K562 (cell line): Measurements from ENCODE around the gene RNF115. TPM values are rescaled to one million over a fixed set of nuclear protein-coding genes. Genes with fewer than 3 reads are reported as not detected.
A peak's percentile ranks its signal among the peaks of the same experiment; 100 is the strongest.

Source experiments
- ATF7 ChIP-seq: fragments of 450-650 bp; IDR thresholded peaks from 2 replicates; pipeline ENCODE4 v1.7.1; 2014; ENCODE audit warnings: mild to moderate bottlenecking, moderate library complexity
- CTBP1 ChIP-seq: fragments of 450-650 bp; IDR thresholded peaks from 2 replicates; pipeline ENCODE4 v1.6.1; 2016; ENCODE audit warnings: borderline replicate concordance
- E2F1 ChIP-seq: sonication (generic); formaldehyde crosslinking; IDR thresholded peaks from 2 replicates; pipeline ENCODE4 v1.8.1; 2023; ENCODE audit warnings: mild to moderate bottlenecking, missing genetic modification reagents, moderate library complexity
- FIP1L1 ChIP-seq: fragments of 200-400 bp; formaldehyde crosslinking; IDR thresholded peaks from 2 replicates; pipeline ENCODE4 v1.6.1; 2018; ENCODE audit warnings: mild to moderate bottlenecking, low read depth, low read length; ENCODE audit not compliant: poor library complexity, severe bottlenecking
- GTF2E2 ChIP-seq: fragments of 200-800 bp; sonication (Bioruptor generic); IDR thresholded peaks from 2 replicates; pipeline ENCODE4 v1.6.1; 2016; ENCODE audit warnings: missing genetic modification characterization, missing compliant biosample characterization
- GTF2F1 ChIP-seq: IDR thresholded peaks from 2 replicates; pipeline ENCODE4 v1.6.1; 2011; ENCODE audit warnings: low read depth, low read length, improper control_type of control experiment
- HMGN3 ChIP-seq: IDR thresholded peaks from 2 replicates; pipeline ENCODE4 v1.6.1; 2011; ENCODE audit warnings: borderline replicate concordance, low read depth, mild to moderate bottlenecking, mixed read lengths, low read length; ENCODE audit not compliant: insufficient read length; ENCODE audit errors: extremely low read depth
- KAT7 ChIP-seq: sonication (generic); formaldehyde crosslinking; IDR thresholded peaks from 2 replicates; pipeline ENCODE4 v1.8.0; 2022; ENCODE audit warnings: missing genetic modification reagents, mild to moderate bottlenecking, borderline replicate concordance
- NR2C2 ChIP-seq, 2 experiments: fragments of 200-800 bp in 1 of 2; sonication (Bioruptor generic) in 1 of 2; sonication (generic) in 1 of 2; formaldehyde crosslinking in 1 of 2; IDR thresholded peaks; 2 replicates each; pipeline versions ENCODE4 v1.6.1 to v1.8.0; 2016 to 2022; ENCODE audit warnings: mild to moderate bottlenecking in 1 of 2, missing compliant biosample characterization in 1 of 2, missing genetic modification characterization in 1 of 2, missing genetic modification reagents in 1 of 2
- PRMT5 ChIP-seq: sonication (generic); formaldehyde crosslinking; IDR thresholded peaks from 2 replicates; pipeline ENCODE4 v1.5.0; 2020; ENCODE audit warnings: missing genetic modification reagents
- RAD21 ChIP-seq, 2 experiments: fragments of 250-450 bp in 1 of 2; fragments of 450-650 bp in 1 of 2; sonication (Bioruptor Pico) in 1 of 2; formaldehyde crosslinking in 1 of 2; IDR thresholded peaks in 1 of 2; conservative IDR thresholded peaks in 1 of 2; 2 replicates each; pipeline versions ENCODE4 v1.4.0 to v1.8.0; 2020 to 2022; ENCODE audit warnings: mild to moderate bottlenecking in 2 of 2, moderate library complexity in 1 of 2
- RBM14 ChIP-seq: fragments of 200-400 bp; formaldehyde crosslinking; IDR thresholded peaks from 2 replicates; pipeline ENCODE4 v1.6.1; 2018; ENCODE audit warnings: low read depth, mild to moderate bottlenecking, low read length, moderate library complexity, borderline replicate concordance; ENCODE audit not compliant: insufficient read depth
- SMAD4 ChIP-seq: fragments of 250-450 bp; sonication (Bioruptor Pico); conservative IDR thresholded peaks from 2 replicates; pipeline ENCODE4 v1.8.0; 2021; ENCODE audit warnings: inconsistent platforms, mild to moderate bottlenecking, moderate library complexity
- TAF7 ChIP-seq: fragments of 450-650 bp; IDR thresholded peaks from 2 replicates; pipeline ENCODE4 v1.6.1; 2016; ENCODE audit warnings: missing genetic modification characterization, missing compliant biosample characterization
- TEAD1 ChIP-seq, 2 experiments: fragments of 450-650 bp in 1 of 2; sonication (generic) in 1 of 2; formaldehyde crosslinking; IDR thresholded peaks; 2 replicates each; pipeline versions ENCODE4 v1.4.0 to v1.8.0; 2020 to 2022; ENCODE audit warnings: mild to moderate bottlenecking in 2 of 2, missing genetic modification reagents in 1 of 2
- ZFX ChIP-seq: sonication (generic); formaldehyde crosslinking; IDR thresholded peaks from 2 replicates; pipeline ENCODE4 v1.8.0; 2022; ENCODE audit warnings: mild to moderate bottlenecking, missing genetic modification reagents, moderate library complexity
- ZNF24 ChIP-seq: fragments of 450-650 bp; IDR thresholded peaks from 2 replicates; pipeline ENCODE4 v1.6.1; 2016
- ZNF398 ChIP-seq: fragments of 250-450 bp; sonication (Bioruptor Pico); IDR thresholded peaks from 2 replicates; pipeline ENCODE4 v1.8.0; 2021; ENCODE audit warnings: moderate library complexity, mild to moderate bottlenecking, inconsistent platforms
- ZNF583 ChIP-seq: fragments of 250-450 bp; sonication (Bioruptor Pico); IDR thresholded peaks from 2 replicates; pipeline ENCODE4 v1.4.0; 2020
- ZNF766 ChIP-seq: fragments of 200-800 bp; sonication (Bioruptor generic); conservative IDR thresholded peaks from 2 replicates; pipeline ENCODE4 v1.6.1; 2016; ENCODE audit warnings: missing genetic modification characterization, missing compliant biosample characterization
- polyA plus RNA-seq, 8 experiments: library from polyadenylated mRNA; depleted of rRNA in 4 of 8; stranded (reverse) in 5 of 8; unstranded in 3 of 8; fragments of >200 nt; fragmentation: Nextera tagmentation in 2 of 8; fragmentation: Illumina TruSeq in 1 of 8; extraction: Ambion mirVana in 2 of 8; extraction: Trizol in 1 of 8; gene quantifications; 2 replicates each; pipeline versions ENCODE4 v1.2.1 to v1.2.3, GENCODE V29; 2011 to 2014; ENCODE audit warnings: inconsistent platforms in 1 of 8, missing spikeins in 1 of 8
- total RNA-seq, 7 experiments: library from RNA; depleted of rRNA in 6 of 7; stranded (reverse); fragments of >200 nt in 6 of 7; fragmentation: Illumina TruSeq in 2 of 7; extraction: Trizol in 2 of 7; gene quantifications; 2 replicates each; pipeline versions ENCODE4 v1.2.1 to v1.2.3, GENCODE V29; 2011 to 2021; ENCODE audit warnings: low replicate concordance in 1 of 7
- TF ChIP-seq, protein P1 (sequence below): sonication (generic); formaldehyde crosslinking; IDR thresholded peaks from 2 replicates; pipeline ENCODE4 v1.8.1; 2023; ENCODE audit warnings: mild to moderate bottlenecking, missing genetic modification reagents

RNF115 gene
- total and polyA plus RNA-seq, 9 of the 15 experiments (the other 6 are each of a cell fraction or from before 2014, with no cell fraction given), result 1.9 to 14.3 (median 9.5) TPM

DNA sequence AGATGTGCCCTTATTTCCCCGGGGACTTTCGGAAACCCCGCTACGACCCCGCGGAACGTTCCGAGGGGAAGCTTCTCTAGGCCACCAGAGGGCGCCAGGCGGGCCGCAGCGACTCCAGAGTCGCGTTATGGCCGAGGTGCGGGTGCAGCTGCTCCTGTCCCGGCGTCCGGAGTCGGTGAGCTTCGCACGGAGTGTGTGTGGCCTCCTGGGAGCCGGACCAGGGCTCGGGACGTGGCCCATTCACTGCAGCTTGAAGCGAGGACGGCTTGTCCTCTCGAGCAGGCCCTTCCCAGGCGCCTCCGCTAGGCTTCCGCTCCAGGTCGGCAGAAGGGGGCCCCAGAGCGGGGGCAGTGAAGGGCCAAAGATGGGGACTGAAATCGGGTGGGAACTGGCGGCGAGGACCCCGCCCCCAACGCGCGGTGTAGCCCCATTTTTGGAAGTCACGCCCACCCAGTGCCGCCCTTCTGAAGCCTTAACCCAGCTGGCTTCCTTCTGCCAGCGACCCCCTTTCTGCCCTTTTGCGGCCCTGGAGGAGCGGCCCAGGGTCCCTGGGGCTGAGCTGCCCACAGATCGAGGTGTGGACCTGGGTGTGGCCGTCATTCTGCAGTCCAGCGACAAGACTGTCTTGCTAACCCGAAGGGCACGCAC, 21.7 kb upstream of the RNF115 start, which contains the start of gene NUDT17 (continued):
- 0 out of 2 replicates have a peak, but pooled peaks have one; percentile 81 for TF ChIP-seq RBM14
- TF ChIP-seq GTF2E2 (tag), result no peak
- TF ChIP-seq SMAD4, result peak; percentile 64
- TF ChIP-seq, protein P1, sequence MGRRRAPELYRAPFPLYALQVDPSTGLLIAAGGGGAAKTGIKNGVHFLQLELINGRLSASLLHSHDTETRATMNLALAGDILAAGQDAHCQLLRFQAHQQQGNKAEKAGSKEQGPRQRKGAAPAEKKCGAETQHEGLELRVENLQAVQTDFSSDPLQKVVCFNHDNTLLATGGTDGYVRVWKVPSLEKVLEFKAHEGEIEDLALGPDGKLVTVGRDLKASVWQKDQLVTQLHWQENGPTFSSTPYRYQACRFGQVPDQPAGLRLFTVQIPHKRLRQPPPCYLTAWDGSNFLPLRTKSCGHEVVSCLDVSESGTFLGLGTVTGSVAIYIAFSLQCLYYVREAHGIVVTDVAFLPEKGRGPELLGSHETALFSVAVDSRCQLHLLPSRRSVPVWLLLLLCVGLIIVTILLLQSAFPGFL (CRISPR knock-in tag), result no peak
- TF ChIP-seq KAT7 (CRISPR knock-in tag), result peak; percentile 71
- no peak for TF ChIP-seq PRMT5
- no peak for TF ChIP-seq ZNF398 (CRISPR knock-in tag)
- TF ChIP-seq GTF2F1, result no peak
- no peak for TF ChIP-seq TAF7
- peak; percentile 47; the same call in 1 of the 2 replicates for TF ChIP-seq ATF7
- TF ChIP-seq HMGN3, result peak; percentile 75
- 0 out of 2 replicates have a peak, but pooled peaks have one; percentile 24 for TF ChIP-seq ZNF24
- TF ChIP-seq ZNF583 (CRISPR knock-in tag), result peak; percentile 64; the same call in 1 of the 2 replicates
- peak; percentile 94 for TF ChIP-seq ZFX (CRISPR knock-in tag)
- peak; percentile 82 for TF ChIP-seq CTBP1
- 0 out of 4 replicates have a peak, but pooled peaks of 1 of the 2 experiments have one; percentile 46 for TF ChIP-seq TEAD1 (CRISPR knock-in tag; IDR thresholded peaks at IDR 0.05)
- TF ChIP-seq FIP1L1, result peak; percentile 94
- no peak for TF ChIP-seq E2F1 (CRISPR knock-in tag)
- peak; percentile 79; the same call in 1 of the 2 replicates for TF ChIP-seq ZNF766
- TF ChIP-seq NR2C2 (CRISPR knock-in tag; IDR thresholded peaks at IDR 0.05), result no peak
- TF ChIP-seq NR2C2 (tag; IDR thresholded peaks at IDR 0.05), result peak; percentile 53
- peak; percentile 71 to 77 for TF ChIP-seq RAD21 (CRISPR knock-in tag; conservative IDR thresholded peaks at IDR 0.05 in 1 of 2, IDR thresholded peaks at IDR 0.05 in 1 of 2)
